HEK293 (cell line): ENCODE results near the gene RNF187.

ENCODE experiments used
- HOXC10 ChIP-seq: sonication (generic); formaldehyde crosslinking; IDR thresholded peaks from 2 replicates; pipeline ENCODE4 v1.8.1; 2023; ENCODE audit warnings: mild to moderate bottlenecking, missing genetic modification reagents
- MZF1 ChIP-seq: fragments of 450-650 bp; formaldehyde crosslinking; IDR thresholded peaks from 2 replicates; pipeline ENCODE4 v1.5.1; 2017; ENCODE audit warnings: missing biosample characterization, missing genetic modification characterization, borderline replicate concordance
- REPIN1 ChIP-seq: fragments of 450-650 bp; formaldehyde crosslinking; IDR thresholded peaks from 2 replicates; pipeline ENCODE4 v1.5.1; 2017; ENCODE audit warnings: missing biosample characterization, missing genetic modification characterization, low read depth
- SP2 ChIP-seq: fragments of 450-650 bp; formaldehyde crosslinking; IDR thresholded peaks from 2 replicates; pipeline ENCODE4 v1.5.1; 2016; ENCODE audit warnings: missing biosample characterization, missing genetic modification characterization
- TCF7L2 ChIP-seq: IDR thresholded peaks from 2 replicates; pipeline ENCODE4 v1.6.1; 2011; ENCODE audit warnings: low read depth, mild to moderate bottlenecking, inconsistent platforms, low read length, moderate library complexity, borderline replicate concordance
- WT1 ChIP-seq: fragments of 450-650 bp; formaldehyde crosslinking; IDR thresholded peaks from 2 replicates; pipeline ENCODE4 v1.5.1; 2016; ENCODE audit warnings: missing biosample characterization, missing genetic modification characterization
- ZBTB17 ChIP-seq: fragments of 450-650 bp; formaldehyde crosslinking; IDR thresholded peaks from 2 replicates; pipeline ENCODE4 v1.5.1; 2016; ENCODE audit warnings: missing biosample characterization, missing genetic modification characterization
- ZBTB48 ChIP-seq: fragments of 450-650 bp; formaldehyde crosslinking; IDR thresholded peaks from 2 replicates; pipeline ENCODE4 v1.5.1; 2016; ENCODE audit warnings: missing biosample characterization, missing genetic modification characterization
- ZEB2 ChIP-seq: fragments of 450-650 bp; formaldehyde crosslinking; IDR thresholded peaks from 2 replicates; pipeline ENCODE4 v1.5.1; 2016; ENCODE audit warnings: missing biosample characterization, missing genetic modification characterization
- ZNF121 ChIP-seq: fragments of 450-650 bp; formaldehyde crosslinking; IDR thresholded peaks from 2 replicates; pipeline ENCODE4 v1.5.1; 2016; ENCODE audit warnings: missing biosample characterization, missing genetic modification characterization
- ZNF184 ChIP-seq: fragments of 450-650 bp; IDR thresholded peaks from 2 replicates; pipeline ENCODE4 v1.5.1; 2018; ENCODE audit warnings: missing biosample characterization, mild to moderate bottlenecking, missing genetic modification characterization
- ZNF211 ChIP-seq: fragments of 450-650 bp; formaldehyde crosslinking; IDR thresholded peaks from 2 replicates; pipeline ENCODE4 v1.5.1; 2016; ENCODE audit warnings: low read depth, missing biosample characterization, missing genetic modification characterization
- ZNF24 ChIP-seq: fragments of 450-650 bp; formaldehyde crosslinking; IDR thresholded peaks from 2 replicates; pipeline ENCODE4 v1.5.1; 2016; ENCODE audit warnings: missing biosample characterization, missing genetic modification characterization
- ZNF248 ChIP-seq: fragments of 450-650 bp; formaldehyde crosslinking; IDR thresholded peaks from 2 replicates; pipeline ENCODE4 v1.5.1; 2017; ENCODE audit warnings: missing biosample characterization, missing genetic modification characterization
- ZNF354C ChIP-seq: fragments of 450-650 bp; formaldehyde crosslinking; IDR thresholded peaks from 2 replicates; pipeline ENCODE4 v1.5.1; 2016; ENCODE audit warnings: missing biosample characterization, missing genetic modification characterization, low read depth, borderline replicate concordance
- ZNF37A ChIP-seq: fragments of 450-650 bp; IDR thresholded peaks from 2 replicates; pipeline ENCODE4 v1.5.1; 2018; ENCODE audit warnings: missing biosample characterization, missing genetic modification characterization
- ZNF561 ChIP-seq: fragments of 450-650 bp; IDR thresholded peaks from 2 replicates; pipeline ENCODE4 v1.5.1; 2018; ENCODE audit warnings: missing biosample characterization, missing genetic modification characterization, borderline replicate concordance
- ZNF585B ChIP-seq: fragments of 450-650 bp; formaldehyde crosslinking; IDR thresholded peaks from 2 replicates; pipeline ENCODE4 v1.5.1; 2016; ENCODE audit warnings: missing biosample characterization, missing genetic modification characterization
- ZNF626 ChIP-seq: fragments of 450-650 bp; sonication (Bioruptor Pico); formaldehyde crosslinking; IDR thresholded peaks from 2 replicates; pipeline ENCODE4 v1.5.1; 2018; ENCODE audit warnings: missing biosample characterization, missing genetic modification characterization, inconsistent platforms
- ZNF701 ChIP-seq: fragments of 450-650 bp; formaldehyde crosslinking; IDR thresholded peaks from 2 replicates; pipeline ENCODE4 v1.5.1; 2016; ENCODE audit warnings: missing biosample characterization, missing genetic modification characterization
- ZNF785 ChIP-seq: fragments of 450-650 bp; formaldehyde crosslinking; IDR thresholded peaks from 2 replicates; pipeline ENCODE4 v1.5.1; 2016; ENCODE audit warnings: missing biosample characterization, missing genetic modification characterization
- ZNF791 ChIP-seq: fragments of 450-650 bp; formaldehyde crosslinking; IDR thresholded peaks from 2 replicates; pipeline ENCODE4 v1.5.1; 2016; ENCODE audit warnings: missing biosample characterization, missing genetic modification characterization
- TF ChIP-seq, protein P1 (sequence below): fragments of 450-650 bp; formaldehyde crosslinking; IDR thresholded peaks from 2 replicates; pipeline ENCODE4 v1.5.1; 2016; ENCODE audit warnings: missing biosample characterization, missing genetic modification characterization
- TF ChIP-seq, protein P2 (sequence below): fragments of 450-650 bp; formaldehyde crosslinking; IDR thresholded peaks from 2 replicates; pipeline ENCODE4 v1.5.1; 2016; ENCODE audit warnings: missing biosample characterization, missing genetic modification characterization
- TF ChIP-seq, protein P3 (sequence below): fragments of 450-650 bp; formaldehyde crosslinking; IDR thresholded peaks from 2 replicates; pipeline ENCODE4 v1.5.1; 2016; ENCODE audit warnings: missing biosample characterization, missing genetic modification characterization
- TF ChIP-seq, protein P4 (sequence below): fragments of 450-650 bp; formaldehyde crosslinking; IDR thresholded peaks from 2 replicates; pipeline ENCODE4 v1.5.1; 2016; ENCODE audit warnings: missing biosample characterization, missing genetic modification characterization
- TF ChIP-seq, protein P5 (sequence below): fragments of 450-650 bp; formaldehyde crosslinking; IDR thresholded peaks from 2 replicates; pipeline ENCODE4 v1.5.1; 2016; ENCODE audit warnings: missing biosample characterization, missing genetic modification characterization, borderline replicate concordance
- TF ChIP-seq, protein P6 (sequence below): sonication (generic); formaldehyde crosslinking; IDR thresholded peaks from 2 replicates; pipeline ENCODE4 v1.8.1; 2022; ENCODE audit warnings: mild to moderate bottlenecking, moderate library complexity, missing genetic modification reagents

Gene RNF187

DNA sequence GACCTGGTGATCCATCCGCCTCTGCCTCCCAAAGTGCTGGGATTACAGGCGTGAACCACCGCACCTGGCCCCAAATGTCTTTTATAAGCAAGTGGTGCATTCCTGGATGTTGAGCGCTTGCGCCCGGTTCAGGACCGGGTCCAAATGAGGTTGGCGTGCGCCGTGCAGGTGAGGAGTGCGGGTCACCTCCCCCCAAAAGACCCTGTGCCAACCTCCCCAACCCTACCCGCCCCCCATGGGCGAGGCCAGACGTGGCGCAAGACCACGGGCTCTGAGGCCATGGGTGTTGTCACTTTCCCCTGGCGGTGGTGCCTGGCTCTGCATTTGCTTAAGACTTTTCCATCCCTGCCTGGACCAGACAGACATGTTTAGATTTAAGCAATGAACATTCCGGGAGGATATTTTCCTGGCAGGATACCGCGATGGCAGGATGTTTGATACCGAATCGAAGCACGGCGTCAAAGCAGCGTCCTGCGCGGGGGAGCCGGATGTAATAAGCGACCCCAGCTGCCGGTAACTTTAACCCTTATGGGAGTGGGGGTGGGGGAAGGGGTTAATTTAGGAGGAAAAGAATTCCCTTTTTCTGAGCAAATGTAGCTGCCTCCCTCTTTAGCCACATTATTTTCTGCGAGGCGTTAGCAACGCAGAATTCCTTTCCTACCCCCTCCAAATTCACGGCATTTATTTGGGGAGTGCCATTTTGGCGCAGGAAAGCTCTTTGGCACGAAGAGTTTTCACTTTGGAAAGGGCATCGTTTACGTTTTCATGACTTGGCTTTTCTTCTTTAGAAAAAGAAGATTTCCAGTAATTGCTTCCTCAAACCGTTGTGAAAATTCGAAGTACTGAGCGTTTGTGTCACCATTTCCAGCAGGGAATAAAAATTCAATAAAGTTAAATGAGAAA, 27.8 kb upstream of the RNF187 start (continued):
- TF ChIP-seq, protein P1, sequence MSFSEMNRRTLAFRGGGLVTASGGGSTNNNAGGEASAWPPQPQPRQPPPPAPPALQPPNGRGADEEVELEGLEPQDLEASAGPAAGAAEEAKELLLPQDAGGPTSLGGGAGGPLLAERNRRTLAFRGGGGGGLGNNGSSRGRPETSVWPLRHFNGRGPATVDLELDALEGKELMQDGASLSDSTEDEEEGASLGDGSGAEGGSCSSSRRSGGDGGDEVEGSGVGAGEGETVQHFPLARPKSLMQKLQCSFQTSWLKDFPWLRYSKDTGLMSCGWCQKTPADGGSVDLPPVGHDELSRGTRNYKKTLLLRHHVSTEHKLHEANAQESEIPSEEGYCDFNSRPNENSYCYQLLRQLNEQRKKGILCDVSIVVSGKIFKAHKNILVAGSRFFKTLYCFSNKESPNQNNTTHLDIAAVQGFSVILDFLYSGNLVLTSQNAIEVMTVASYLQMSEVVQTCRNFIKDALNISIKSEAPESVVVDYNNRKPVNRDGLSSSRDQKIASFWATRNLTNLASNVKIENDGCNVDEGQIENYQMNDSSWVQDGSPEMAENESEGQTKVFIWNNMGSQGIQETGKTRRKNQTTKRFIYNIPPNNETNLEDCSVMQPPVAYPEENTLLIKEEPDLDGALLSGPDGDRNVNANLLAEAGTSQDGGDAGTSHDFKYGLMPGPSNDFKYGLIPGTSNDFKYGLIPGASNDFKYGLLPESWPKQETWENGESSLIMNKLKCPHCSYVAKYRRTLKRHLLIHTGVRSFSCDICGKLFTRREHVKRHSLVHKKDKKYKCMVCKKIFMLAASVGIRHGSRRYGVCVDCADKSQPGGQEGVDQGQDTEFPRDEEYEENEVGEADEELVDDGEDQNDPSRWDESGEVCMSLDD (tag by site-specific recombination), result peak; percentile 95
- TF ChIP-seq ZEB2, result peak; percentile 46
- TF ChIP-seq ZNF184 (tag by site-specific recombination), result peak; percentile 45; the same call in 1 of the 2 replicates
- TF ChIP-seq, protein P2, sequence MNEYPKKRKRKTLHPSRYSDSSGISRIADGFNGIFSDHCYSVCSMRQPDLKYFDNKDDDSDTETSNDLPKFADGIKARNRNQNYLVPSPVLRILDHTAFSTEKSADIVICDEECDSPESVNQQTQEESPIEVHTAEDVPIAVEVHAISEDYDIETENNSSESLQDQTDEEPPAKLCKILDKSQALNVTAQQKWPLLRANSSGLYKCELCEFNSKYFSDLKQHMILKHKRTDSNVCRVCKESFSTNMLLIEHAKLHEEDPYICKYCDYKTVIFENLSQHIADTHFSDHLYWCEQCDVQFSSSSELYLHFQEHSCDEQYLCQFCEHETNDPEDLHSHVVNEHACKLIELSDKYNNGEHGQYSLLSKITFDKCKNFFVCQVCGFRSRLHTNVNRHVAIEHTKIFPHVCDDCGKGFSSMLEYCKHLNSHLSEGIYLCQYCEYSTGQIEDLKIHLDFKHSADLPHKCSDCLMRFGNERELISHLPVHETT (tag by site-specific recombination), result no peak
- TF ChIP-seq SP2, result peak; percentile 81
- peak; percentile 47; the same call in 1 of the 2 replicates for TF ChIP-seq ZNF121 (tag by site-specific recombination)
- TF ChIP-seq TCF7L2, result no peak
- TF ChIP-seq ZNF585B (tag by site-specific recombination), result no peak
- no peak for TF ChIP-seq ZNF37A (tag by site-specific recombination)
- TF ChIP-seq, protein P3, sequence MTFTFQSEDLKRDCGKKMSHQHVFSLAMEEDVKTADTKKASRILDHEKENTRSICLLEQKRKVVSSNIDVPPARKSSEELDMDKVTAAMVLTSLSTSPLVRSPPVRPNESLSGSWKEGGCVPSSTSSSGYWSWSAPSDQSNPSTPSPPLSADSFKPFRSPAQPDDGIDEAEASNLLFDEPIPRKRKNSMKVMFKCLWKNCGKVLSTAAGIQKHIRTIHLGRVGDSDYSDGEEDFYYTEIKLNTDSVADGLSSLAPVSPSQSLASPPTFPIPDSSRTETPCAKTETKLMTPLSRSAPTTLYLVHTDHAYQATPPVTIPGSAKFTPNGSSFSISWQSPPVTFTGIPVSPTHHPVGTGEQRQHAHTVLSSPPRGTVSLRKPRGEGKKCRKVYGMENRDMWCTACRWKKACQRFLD (tag by site-specific recombination), result no peak
- TF ChIP-seq, protein P4, sequence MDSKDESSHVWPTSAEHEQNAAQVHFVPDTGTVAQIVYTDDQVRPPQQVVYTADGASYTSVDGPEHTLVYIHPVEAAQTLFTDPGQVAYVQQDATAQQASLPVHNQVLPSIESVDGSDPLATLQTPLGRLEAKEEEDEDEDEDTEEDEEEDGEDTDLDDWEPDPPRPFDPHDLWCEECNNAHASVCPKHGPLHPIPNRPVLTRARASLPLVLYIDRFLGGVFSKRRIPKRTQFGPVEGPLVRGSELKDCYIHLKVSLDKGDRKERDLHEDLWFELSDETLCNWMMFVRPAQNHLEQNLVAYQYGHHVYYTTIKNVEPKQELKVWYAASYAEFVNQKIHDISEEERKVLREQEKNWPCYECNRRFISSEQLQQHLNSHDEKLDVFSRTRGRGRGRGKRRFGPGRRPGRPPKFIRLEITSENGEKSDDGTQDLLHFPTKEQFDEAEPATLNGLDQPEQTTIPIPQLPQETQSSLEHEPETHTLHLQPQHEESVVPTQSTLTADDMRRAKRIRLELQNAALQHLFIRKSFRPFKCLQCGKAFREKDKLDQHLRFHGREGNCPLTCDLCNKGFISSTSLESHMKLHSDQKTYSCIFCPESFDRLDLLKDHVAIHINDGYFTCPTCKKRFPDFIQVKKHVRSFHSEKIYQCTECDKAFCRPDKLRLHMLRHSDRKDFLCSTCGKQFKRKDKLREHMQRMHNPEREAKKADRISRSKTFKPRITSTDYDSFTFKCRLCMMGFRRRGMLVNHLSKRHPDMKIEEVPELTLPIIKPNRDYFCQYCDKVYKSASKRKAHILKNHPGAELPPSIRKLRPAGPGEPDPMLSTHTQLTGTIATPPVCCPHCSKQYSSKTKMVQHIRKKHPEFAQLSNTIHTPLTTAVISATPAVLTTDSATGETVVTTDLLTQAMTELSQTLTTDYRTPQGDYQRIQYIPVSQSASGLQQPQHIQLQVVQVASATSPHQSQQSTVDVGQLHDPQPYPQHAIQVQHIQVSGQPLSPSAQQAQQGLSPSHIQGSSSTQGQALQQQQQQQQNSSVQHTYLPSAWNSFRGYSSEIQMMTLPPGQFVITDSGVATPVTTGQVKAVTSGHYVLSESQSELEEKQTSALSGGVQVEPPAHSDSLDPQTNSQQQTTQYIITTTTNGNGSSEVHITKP (tag by site-specific recombination), result peak; percentile 99
- TF ChIP-seq ZNF701 (tag by site-specific recombination), result no peak
- no peak; the same call in 1 of the 2 replicates for TF ChIP-seq REPIN1 (tag by site-specific recombination)
- TF ChIP-seq, protein P5, sequence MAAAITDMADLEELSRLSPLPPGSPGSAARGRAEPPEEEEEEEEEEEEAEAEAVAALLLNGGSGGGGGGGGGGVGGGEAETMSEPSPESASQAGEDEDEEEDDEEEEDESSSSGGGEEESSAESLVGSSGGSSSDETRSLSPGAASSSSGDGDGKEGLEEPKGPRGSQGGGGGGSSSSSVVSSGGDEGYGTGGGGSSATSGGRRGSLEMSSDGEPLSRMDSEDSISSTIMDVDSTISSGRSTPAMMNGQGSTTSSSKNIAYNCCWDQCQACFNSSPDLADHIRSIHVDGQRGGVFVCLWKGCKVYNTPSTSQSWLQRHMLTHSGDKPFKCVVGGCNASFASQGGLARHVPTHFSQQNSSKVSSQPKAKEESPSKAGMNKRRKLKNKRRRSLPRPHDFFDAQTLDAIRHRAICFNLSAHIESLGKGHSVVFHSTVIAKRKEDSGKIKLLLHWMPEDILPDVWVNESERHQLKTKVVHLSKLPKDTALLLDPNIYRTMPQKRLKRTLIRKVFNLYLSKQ (tag by site-specific recombination), result no peak
- peak; percentile 55; the same call in 1 of the 2 replicates for TF ChIP-seq WT1 (tag by site-specific recombination)
- no peak for TF ChIP-seq MZF1
- no peak for TF ChIP-seq ZNF785
- no peak for TF ChIP-seq ZNF626
- TF ChIP-seq, protein P6, sequence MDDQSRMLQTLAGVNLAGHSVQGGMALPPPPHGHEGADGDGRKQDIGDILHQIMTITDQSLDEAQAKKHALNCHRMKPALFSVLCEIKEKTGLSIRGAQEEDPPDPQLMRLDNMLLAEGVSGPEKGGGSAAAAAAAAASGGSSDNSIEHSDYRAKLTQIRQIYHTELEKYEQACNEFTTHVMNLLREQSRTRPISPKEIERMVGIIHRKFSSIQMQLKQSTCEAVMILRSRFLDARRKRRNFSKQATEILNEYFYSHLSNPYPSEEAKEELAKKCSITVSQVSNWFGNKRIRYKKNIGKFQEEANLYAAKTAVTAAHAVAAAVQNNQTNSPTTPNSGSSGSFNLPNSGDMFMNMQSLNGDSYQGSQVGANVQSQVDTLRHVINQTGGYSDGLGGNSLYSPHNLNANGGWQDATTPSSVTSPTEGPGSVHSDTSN (CRISPR knock-in tag), result no peak
- peak; percentile 88 for TF ChIP-seq ZBTB17 (tag by site-specific recombination)
- no peak for TF ChIP-seq ZNF791 (tag by site-specific recombination)
- 0 out of 2 replicates have a peak, but pooled peaks have one; percentile 22 for TF ChIP-seq ZBTB48 (tag by site-specific recombination)
- TF ChIP-seq ZNF211, result no peak
- TF ChIP-seq ZNF561 (tag by site-specific recombination), result 0 out of 2 replicates have a peak, but pooled peaks have one; percentile 27
- TF ChIP-seq HOXC10, result no peak
- no peak for TF ChIP-seq ZNF354C (tag by site-specific recombination)
- TF ChIP-seq ZNF24 (tag by site-specific recombination), result no peak; the same call in 1 of the 2 replicates
- no peak for TF ChIP-seq ZNF248 (tag by site-specific recombination)
